GM19193 (cell line): ENCODE results near the gene DIPK1A.

Experiments used
- POLR2A ChIP-seq: IDR thresholded peaks from 4 replicates; pipeline ENCODE4 v1.6.1; 2011; ENCODE audit not compliant: insufficient read depth, insufficient read length; ENCODE audit errors: extremely low read depth

Gene DIPK1A

GRCh38 chr1:92992054-92992453 lies 30.8 kb upstream of the DIPK1A start:
- no peak for TF ChIP-seq POLR2A

DNA sequence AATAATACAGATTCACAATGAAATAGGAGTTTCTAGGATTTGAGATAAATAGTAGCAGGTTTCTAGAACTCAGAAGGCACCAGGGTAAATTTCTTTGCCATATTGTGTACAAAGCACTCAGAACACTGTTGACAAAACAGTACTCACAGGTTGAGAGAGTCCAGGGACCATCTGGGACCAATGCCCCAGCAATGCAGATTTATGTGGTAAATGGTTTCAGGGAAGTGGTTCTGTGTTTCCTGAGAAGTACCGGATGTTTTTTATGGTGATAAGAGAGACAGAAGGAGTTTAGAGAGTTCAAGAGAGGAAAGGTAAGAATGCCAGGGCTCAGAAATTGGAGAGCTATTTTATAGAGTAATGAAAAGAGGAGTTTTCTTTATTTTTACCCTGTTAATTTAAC lies 29.6 kb upstream of the DIPK1A start:
- no peak for TF ChIP-seq POLR2A

- TF ChIP-seq POLR2A = no peak
Measured at GRCh38 chr1:92989936-92990583, 28.8 kb upstream of the DIPK1A start.

DNA sequence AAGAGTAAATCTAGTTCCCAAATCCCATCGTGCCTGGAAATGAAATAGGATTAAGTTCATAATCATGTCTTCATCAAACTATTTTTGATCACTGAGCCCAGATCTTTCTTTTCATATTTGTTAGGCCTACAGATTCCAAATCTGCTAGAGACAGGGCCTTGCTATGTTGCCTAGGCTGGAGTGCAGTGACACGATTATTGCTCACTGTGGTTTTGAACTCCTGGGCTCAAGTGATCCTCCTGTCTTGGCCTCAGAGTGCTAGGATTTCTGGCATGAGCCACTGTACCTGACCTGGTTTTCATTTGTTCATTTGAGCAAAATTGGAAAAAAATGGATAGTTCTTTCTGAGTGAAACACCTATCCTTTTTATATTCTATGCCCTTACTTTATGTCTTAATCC lies 28.0 kb upstream of the DIPK1A start:
- no peak for TF ChIP-seq POLR2A

GRCh38 chr1:92987462-92987861 lies 26.2 kb upstream of the DIPK1A start:
- TF ChIP-seq POLR2A = no peak

DNA sequence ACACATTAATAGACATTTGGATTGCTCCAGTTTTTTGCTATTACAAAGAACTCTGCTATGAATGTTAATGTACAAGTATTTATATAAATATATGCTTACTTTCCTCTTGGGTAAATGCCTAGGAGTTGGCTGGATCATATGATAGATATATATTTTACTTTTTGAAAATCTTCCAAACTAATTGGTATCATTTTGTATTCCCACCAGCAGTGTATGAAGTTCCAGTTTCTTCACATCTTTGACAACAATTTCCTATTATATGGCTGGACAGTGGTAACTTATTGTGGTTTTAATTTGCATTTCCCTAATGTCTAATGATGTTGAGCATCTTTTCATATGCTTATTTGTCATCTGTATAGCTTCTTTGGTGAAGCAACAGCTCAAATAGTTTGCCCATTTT lies 23.8 kb upstream of the DIPK1A start:
- no peak for TF ChIP-seq POLR2A

- no peak for TF ChIP-seq POLR2A
Measured at GRCh38 chr1:92980732-92981647, 19.7 kb upstream of the DIPK1A start.

DNA sequence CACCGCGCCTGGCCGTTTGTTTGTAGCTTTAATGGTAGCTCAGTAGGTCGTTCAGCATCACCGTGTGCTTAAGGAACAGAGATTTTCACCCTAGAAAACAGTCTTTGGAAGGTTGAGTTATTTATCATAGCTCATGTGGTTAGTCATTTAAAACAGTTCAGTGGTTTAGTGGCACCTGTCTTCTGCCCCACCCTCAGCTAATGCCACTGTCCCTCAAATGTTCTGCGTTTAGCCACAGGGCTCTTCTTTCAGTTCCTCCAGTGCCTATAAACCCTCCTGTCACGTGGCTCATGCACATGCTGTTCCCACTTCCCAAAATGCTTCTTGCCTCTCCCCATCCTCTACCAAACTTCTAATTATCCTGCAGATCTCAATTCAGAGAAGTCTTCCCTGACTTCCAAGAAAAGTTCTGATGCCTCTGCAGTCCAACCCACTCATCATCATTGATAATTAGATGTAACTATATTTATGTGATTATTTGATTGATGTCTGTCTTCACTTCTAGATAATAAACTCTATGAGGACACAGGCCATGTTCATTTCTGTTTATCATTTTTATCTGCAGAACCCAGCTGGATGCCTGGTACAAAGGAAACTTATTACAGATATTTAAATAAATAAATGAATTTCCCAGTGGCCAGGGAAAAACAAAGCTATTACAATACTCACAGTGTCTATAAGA lies 14.4 kb upstream of the DIPK1A start:
- TF ChIP-seq POLR2A = no peak

DNA sequence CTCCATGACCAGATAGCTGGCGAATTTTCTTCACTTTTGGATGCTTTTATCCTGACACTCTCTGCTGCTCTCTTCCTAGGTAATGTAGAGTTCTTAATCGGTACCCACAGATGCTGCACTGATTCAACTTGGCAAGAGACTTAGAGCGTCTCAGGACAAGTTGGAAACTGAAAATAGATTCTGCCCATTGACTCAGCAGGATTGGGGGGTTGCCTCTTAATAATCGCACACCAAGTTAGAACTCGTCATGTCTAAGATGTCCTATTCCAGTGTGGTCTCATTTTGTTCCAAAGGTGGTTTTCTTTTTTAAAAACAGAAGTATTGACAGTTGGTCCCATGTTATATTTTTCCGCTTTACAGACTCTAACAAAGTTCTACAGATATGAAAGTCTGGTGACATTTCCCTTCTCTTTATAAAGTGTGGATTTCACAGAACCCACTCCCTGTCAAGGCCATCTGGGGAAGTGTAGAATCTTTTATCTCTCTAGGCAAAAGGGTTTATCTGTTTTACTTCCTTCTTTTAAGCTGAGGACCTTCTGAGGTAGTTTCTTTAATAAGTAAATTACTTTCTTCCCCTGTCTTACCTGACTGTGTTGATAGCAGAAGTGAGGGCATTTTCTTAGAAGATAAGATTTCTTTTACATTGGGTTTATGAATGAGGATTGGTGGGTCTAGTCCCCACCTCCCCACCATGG lies 12.1 kb upstream of the DIPK1A start:
- no peak for TF ChIP-seq POLR2A

DNA sequence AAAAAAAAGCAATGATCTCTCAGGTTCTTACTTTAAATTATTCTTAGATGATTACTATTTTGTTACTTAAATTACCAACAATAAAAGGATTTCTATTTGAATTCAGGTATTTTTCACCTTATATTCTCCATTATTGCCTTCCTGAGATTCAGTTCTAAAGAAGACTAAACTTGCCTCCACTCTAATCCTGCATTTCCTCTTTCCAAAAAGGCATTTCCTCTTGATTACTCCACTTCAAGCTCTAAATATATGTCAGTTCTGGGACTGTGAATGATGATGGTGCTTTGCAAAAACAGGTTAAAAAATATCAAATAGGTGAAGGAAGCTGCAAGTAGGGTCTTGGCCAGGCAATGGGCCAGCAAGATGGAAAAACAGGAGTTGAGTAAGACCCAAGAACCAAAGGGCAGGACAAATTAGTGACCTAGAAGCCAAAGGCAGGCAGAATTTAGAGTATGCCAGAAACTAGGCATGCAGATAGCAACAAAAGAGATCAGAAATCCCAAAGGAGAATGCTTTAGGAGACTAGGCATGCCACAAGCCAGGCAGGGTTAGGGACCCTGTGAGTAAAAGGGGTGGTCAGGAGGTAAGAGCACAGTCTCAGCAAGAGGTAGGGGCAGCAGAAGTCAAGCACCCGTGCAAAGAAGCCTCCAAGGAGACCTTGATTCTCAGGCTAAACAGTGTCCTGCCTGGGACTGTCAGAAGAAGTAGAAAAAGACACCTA lies 11.3 kb upstream of the DIPK1A start:
- TF ChIP-seq POLR2A = no peak

DNA sequence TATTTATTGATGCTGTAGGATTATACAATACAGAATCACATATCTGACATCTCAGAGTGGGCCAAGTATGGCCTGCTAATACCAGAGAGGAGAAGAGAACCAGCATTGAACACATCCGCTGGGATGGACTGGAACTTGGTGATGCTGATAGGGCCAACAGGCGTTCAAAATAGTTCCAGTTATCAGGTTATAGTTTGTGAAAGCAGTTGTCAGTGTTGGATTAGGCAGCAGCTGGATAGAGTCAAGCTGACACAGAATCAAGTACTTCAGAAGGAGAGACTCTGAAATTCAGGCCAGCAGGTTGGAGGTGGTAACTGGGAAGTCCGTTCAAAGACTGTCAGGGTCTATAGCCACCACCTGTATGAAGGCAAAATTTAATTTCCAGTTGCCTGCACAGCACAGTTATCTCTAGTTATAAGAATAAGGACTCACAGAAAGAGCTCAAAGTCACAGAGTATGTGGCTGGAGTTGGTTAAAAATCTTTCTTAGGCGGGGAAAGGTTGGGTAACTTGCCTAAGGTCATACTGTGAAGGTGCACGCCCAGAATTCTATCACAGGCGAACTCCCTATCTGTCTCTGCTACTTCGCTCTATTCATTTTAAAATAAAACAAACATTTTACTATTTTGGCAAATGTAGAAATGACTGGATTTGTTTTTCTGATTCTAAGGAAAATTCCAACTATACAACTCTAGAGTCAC lies 9.9 kb upstream of the DIPK1A start:
- TF ChIP-seq POLR2A = no peak

GRCh38 chr1:92969517-92969916 lies 8.3 kb upstream of the DIPK1A start:
- no peak for TF ChIP-seq POLR2A

DNA sequence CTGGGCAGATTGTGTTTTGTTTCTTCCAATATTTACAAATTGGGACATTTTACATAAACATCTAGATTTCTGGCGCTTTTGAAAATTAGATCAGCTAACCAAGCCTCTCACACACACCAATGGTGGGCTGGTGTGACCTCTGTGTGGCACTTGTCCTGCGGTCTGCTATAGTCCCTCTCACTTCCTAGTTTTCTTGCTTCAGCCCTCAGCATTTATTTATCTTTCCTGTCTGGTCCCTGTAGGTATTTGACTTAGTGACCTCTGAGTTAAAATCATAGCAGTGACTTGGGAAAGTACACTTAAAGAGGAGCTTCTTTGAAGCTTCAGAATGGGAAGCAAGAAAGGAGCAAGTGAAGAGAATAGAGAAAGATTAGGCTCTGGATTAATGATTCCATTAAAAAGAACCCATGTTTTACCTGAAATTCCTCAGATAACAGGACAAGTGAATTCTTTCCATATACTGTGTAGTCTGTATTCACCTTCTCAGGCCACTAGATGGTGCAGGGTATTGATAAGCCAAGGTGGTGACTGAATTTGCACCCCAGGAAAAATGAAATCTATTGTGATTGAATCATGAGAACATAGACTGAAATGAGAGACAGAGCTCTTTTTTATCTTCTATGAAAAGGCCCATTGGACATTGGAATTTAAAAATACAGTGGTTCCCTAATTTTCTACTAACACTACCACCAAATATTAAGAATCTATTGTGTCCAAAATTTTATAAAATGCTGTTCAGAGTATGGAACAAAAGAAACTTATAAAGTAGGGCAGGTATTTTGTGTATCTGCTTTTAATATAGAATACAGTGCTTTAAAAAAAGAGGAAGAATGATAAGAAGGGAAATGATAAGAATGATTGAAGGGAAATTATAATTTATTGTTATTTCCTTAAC lies 7.1 kb upstream of the DIPK1A start:
- TF ChIP-seq POLR2A = no peak
